NCI-H82 treated with DMSO at 0.1 percent for 48 hours (cell line): ENCODE measurements around the gene RMP24.

ENCODE experiments used
- DNase-seq: peaks from one replicate; lab custom pipeline; 2025; ENCODE audit not compliant: unreplicated experiment; lab: John Stamatoyannopoulos, UW

Gene RMP24

DNA sequence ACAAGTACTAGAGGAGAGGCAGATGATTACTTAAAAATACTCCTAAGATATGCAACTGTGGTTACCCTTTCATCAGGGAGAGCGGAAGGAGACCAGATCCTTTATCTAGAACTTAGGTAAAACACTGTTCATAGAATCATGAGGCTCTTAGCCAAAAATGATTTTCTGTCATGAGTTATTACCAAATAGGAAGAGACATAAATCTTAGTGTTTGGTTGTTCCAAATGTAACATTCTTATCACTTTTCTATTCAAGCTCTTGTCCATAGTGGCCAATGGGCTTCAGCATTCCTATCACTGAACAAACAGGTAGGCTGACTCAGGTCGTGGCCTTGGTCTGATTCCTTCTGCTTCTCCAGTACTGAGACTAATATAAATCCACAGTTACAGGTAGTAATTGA lies 56.4 kb downstream of the RMP24 start:
- DNase-seq = no peak
